Spleen (tissue), 11 donors: Measurements from ENCODE around the gene UBE2L6. TPM values are rescaled to one million over a fixed set of nuclear protein-coding genes. Genes with fewer than 3 reads are reported as not detected.

ENCODE experiments used
- DNase-seq: peaks from one replicate; pipeline ENCODE4 v3.0.0-alpha.2; 2020
- H3K27ac ChIP-seq, 8 donors: fragments of 200-600 bp; sonication (generic) in 7 of 8; 1 replicate in 4 of 8; 2 replicates in 4 of 8; pipeline versions ENCODE4 v1.5.0 to v1.8.0; 2016 to 2021; ENCODE audit warnings: inconsistent platforms in 4 of 8, mild to moderate bottlenecking in 4 of 8, moderate library complexity in 1 of 8
- H3K27me3 ChIP-seq, 7 donors: fragments of 200-600 bp; sonication (generic) in 6 of 7; replicated peaks in 1 of 7; 1 replicate in 4 of 7; 2 replicates in 3 of 7; pipeline versions ENCODE4 v1.5.0 to v1.8.0; 2016 to 2021; ENCODE audit warnings: inconsistent platforms in 3 of 7, mild to moderate bottlenecking in 1 of 7
- H3K36me3 ChIP-seq, 6 donors: fragments of 200-600 bp; sonication (generic) in 5 of 6; 1 replicate in 4 of 6; 2 replicates in 2 of 6; pipeline versions ENCODE4 v1.5.0 to v1.8.0; 2016 to 2021; ENCODE audit warnings: inconsistent platforms in 2 of 6
- H3K4me1 ChIP-seq, 6 donors: fragments of 200-600 bp; sonication (generic) in 5 of 6; 1 replicate in 3 of 6; 2 replicates in 3 of 6; pipeline versions ENCODE4 v1.5.0 to v1.8.0; 2016 to 2021; ENCODE audit warnings: inconsistent platforms in 3 of 6
- H3K4me3 ChIP-seq, 8 donors: fragments of 200-600 bp; sonication (generic) in 7 of 8; 1 replicate in 4 of 8; 2 replicates in 4 of 8; pipeline versions ENCODE4 v1.5.0 to v1.8.0; 2016 to 2021; ENCODE audit warnings: inconsistent platforms in 4 of 8, mild to moderate bottlenecking in 4 of 8, moderate library complexity in 2 of 8
- H3K9me3 ChIP-seq, 8 donors: fragments of 200-600 bp; sonication (generic) in 7 of 8; 1 replicate in 4 of 8; 2 replicates in 4 of 8; pipeline versions ENCODE4 v1.5.0 to v1.8.0; 2016 to 2021; ENCODE audit warnings: inconsistent platforms in 4 of 8
- CTCF ChIP-seq, 11 experiments: fragments of 200-600 bp in 7 of 11; fragments of 450-650 bp in 4 of 11; sonication (generic) in 4 of 11; IDR thresholded peaks in 8 of 11; conservative IDR thresholded peaks in 3 of 11; 1 replicate in 7 of 11; 2 replicates in 4 of 11; pipeline versions ENCODE4 v1.4.0 to v1.8.0; 2016 to 2021; ENCODE audit warnings: antibody characterized with exemption in 11 of 11, inconsistent platforms in 4 of 11, mild to moderate bottlenecking in 1 of 11
- POLR2A ChIP-seq, 3 donors: fragments of 450-650 bp; IDR thresholded peaks; one replicate each; pipeline ENCODE4 v1.5.1; 2017; ENCODE audit warnings: antibody characterized with exemption in 3 of 3, mild to moderate bottlenecking in 1 of 3
- POLR2AphosphoS5 ChIP-seq, 3 donors: sonication (generic); formaldehyde crosslinking; IDR thresholded peaks; one replicate each; pipeline ENCODE4 v1.5.1; 2017; ENCODE audit warnings: antibody characterized with exemption in 3 of 3
- WGBS, 5 donors: extraction: QIAGEN DNeasy Blood & Tissue Kit in 3 of 5; methylation state at CpG; one replicate each; pipeline versions ENCODE4 v1.1.5 to v1.1.7; 2013 to 2018; 5-methylcytosine and 5-hydroxymethylcytosine counted together
- intact Hi-C: fragments of 100-400 bp; cut with DNase I; formaldehyde crosslinking; loops from one replicate; pipeline ENCODE4 v1.15.0; 2023; ENCODE audit warnings: low total_unique reads
- polyA plus RNA-seq, 3 donors: library from polyadenylated mRNA; stranded (reverse); fragments of 200-250 nt; gene quantifications; one replicate each; pipeline ENCODE4 v1.2.1, GENCODE V29; 2013
- total RNA-seq, 7 donors: library from RNA; depleted of rRNA in 3 of 7; stranded (reverse); fragments of >200 nt in 3 of 7; fragmentation: NEBNext Ultra II Directional in 4 of 7; extraction: Animal tissue kit (Norgen Biotek cat#: 25700) in 4 of 7; gene quantifications; one replicate each; pipeline versions ENCODE4 v1.1.0 to v1.2.1, GENCODE V29; 2016 to 2021
- donor health status: healthy with polysubstance abuse.
- donor health status: DM: no; HTN: no; CAD: no; lungs with moderate emphysema.
- donor health status: DM: no; HTN: no; CAD: no.
- donor health status: Bipolar disorder and iron deficiency.
- donor health status: healthy.
- donor health status: DM: no; HTN: no; CAD: no.
- donor health status: DM: yes; HTN: yes; CAD: no.

UBE2L6 gene
- total and polyA plus RNA-seq, 10 donors = 46.8 to 137 (median 110) TPM

DNA sequence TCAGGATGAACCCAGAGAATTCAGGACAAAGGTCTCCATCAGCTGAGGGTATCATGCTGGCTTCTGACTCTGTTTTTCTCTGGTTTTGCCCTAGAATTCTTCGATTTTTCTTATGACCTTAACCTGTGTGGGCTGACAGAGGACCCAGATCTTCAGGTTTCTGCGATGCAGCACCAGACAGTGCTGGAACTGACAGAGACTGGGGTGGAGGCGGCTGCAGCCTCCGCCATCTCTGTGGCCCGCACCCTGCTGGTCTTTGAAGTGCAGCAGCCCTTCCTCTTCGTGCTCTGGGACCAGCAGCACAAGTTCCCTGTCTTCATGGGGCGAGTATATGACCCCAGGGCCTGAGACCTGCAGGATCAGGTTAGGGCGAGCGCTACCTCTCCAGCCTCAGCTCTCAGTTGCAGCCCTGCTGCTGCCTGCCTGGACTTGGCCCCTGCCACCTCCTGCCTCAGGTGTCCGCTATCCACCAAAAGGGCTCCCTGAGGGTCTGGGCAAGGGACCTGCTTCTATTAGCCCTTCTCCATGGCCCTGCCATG, 46.8 kb upstream of the UBE2L6 start:
- WGBS, 5 donors = 77 to 90% (median 83%) methylated on average over 9 to 10 of the region's 10 CpGs
- H3K36me3 ChIP-seq = peaks cover 0 to 65% (median 16%) of the 10 kb centered on the region in 6 donors
- H3K4me1 ChIP-seq = no peaks in the 10 kb centered on the region
- TF ChIP-seq POLR2A (IDR thresholded peaks at IDR 0.05) (no peak), POLR2AphosphoS5 (IDR thresholded peaks at IDR 0.05) (no peak), CTCF (IDR thresholded peaks at IDR 0.05 in 8 of 11, conservative IDR thresholded peaks at IDR 0.05 in 3 of 11) (no peak)
- no peak overlapping the region for H3K27ac ChIP-seq
- no peaks in the 10 kb centered on the region for H3K27me3 ChIP-seq
- no peak for DNase-seq
- intact Hi-C loops = no loop called here
- no peak overlapping the region for H3K4me3 ChIP-seq
- H3K9me3 ChIP-seq = peaks cover 0 to 8% (median 3%) of the 10 kb centered on the region in 8 donors

- Histone ChIP-seq H3K27ac (no peak overlapping the region), H3K27me3 (no peaks in the 10 kb centered on the region), H3K4me3 (no peak overlapping the region), H3K4me1 (peaks cover 0 to under 1% (median 0%) of the 10 kb centered on the region in 6 donors), H3K9me3 (no peaks in the 10 kb centered on the region), H3K36me3 (peaks cover 0 to 82% (median 23%) of the 10 kb centered on the region in 6 donors)
- no peak for TF ChIP-seq POLR2A (IDR thresholded peaks at IDR 0.05)
- TF ChIP-seq CTCF (IDR thresholded peaks at IDR 0.05 in 8 of 11, conservative IDR thresholded peaks at IDR 0.05 in 3 of 11) = no peak
- TF ChIP-seq POLR2AphosphoS5 (IDR thresholded peaks at IDR 0.05) = no peak
- DNase-seq = no peak
- 89 to 94% (median 90%) methylated on average over 4 of the region's 4 CpGs for WGBS, 5 donors
- intact Hi-C loops = no loop called here
Measured at GRCh38 chr11:57610170-57610569, 42.7 kb upstream of the UBE2L6 start.

DNA sequence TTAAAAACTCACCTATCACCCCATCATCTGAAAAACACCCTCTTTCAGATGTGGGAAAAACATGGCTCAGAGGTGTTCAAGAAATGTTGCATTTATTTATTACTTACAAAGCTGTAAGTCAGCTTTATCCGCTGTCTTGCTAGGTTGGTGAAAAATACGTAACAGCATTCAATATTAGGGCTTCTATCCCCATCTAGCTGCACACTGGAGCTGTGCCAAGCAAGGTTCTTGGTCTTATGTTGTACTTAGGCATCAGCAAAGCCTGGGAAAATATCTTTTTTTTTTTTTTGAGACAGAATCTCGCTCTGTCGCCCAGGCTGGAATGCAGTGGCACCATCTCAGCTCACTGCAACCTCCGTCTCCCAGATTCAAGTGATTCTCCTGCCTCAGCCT, 37.6 kb upstream of the UBE2L6 start:
- no peaks in the 10 kb centered on the region for H3K9me3 ChIP-seq
- no peak for TF ChIP-seq POLR2A (IDR thresholded peaks at IDR 0.05)
- no peak for TF ChIP-seq POLR2AphosphoS5 (IDR thresholded peaks at IDR 0.05)
- no peak for TF ChIP-seq CTCF (IDR thresholded peaks at IDR 0.05 in 8 of 11, conservative IDR thresholded peaks at IDR 0.05 in 3 of 11)
- intact Hi-C loops = no loop called here
- no peak overlapping the region for H3K27ac ChIP-seq
- no peak for DNase-seq
- H3K4me1 ChIP-seq = peaks cover 0 to 11% (median 3%) of the 10 kb centered on the region in 6 donors
- no peak overlapping the region for H3K4me3 ChIP-seq
- WGBS, 5 donors = 89 to 95% (median 91%) methylated on average over 5 of the region's 5 CpGs
- H3K36me3 ChIP-seq = peaks cover 0 to 60% (median 6%) of the 10 kb centered on the region in 6 donors
- no peaks in the 10 kb centered on the region for H3K27me3 ChIP-seq

DNA sequence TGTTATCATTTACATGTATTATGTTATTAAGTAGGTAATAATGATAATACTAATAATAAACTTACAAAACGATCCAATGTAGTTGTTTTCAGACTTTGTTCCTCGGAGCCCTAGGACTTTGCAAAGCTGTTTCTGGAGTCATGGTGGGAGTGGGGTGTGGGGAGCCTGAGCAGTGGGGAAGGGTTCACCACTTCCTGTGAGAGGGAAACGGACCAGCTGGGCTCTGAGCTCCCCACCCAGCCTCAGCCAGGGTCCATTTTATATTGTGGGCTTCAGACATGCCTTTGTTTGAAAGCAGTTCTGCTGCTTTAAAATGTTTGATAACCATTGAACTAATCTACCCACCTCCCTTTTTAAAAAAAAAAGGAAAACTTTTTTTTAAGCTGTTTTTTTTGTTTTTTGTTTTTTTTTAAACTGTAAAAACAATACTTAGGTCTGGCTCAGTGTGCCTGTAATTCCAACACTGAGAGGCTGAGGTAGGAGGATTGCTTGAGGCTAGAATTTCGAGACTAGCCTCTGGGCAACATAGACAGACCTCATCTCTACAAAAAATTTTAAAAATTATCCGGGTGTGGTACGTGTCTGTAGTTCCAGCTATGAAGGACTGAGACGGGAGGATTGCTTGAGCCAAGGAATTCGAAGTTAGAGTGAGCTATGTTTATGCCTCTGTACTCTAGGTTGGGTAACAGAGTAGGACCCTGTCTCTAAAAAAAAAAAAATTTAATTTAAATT, 37.0 kb upstream of the UBE2L6 start:
- H3K27ac ChIP-seq = peak overlapping the region in 1 of 8 donors; percentile 18
- peaks cover 0 to 4% (median 0%) of the 10 kb centered on the region in 7 donors for H3K27me3 ChIP-seq
- DNase-seq = peak; percentile 39
- intact Hi-C loops = no loop called here
- H3K9me3 ChIP-seq = no peaks in the 10 kb centered on the region
- no peak overlapping the region for H3K4me3 ChIP-seq
- H3K36me3 ChIP-seq = peaks cover 0 to 62% (median 6%) of the 10 kb centered on the region in 6 donors
- peaks cover 0 to 13% (median 3%) of the 10 kb centered on the region in 6 donors for H3K4me1 ChIP-seq
- no peak for TF ChIP-seq POLR2AphosphoS5 (IDR thresholded peaks at IDR 0.05)
- no peak for TF ChIP-seq CTCF (IDR thresholded peaks at IDR 0.05 in 8 of 11, conservative IDR thresholded peaks at IDR 0.05 in 3 of 11)
- TF ChIP-seq POLR2A (IDR thresholded peaks at IDR 0.05) = no peak
- WGBS, 5 donors = 50 to 54% (median 52%) methylated on average over 8 of the region's 8 CpGs
